Astrocyte of the cerebellum (primary cell): Measurements from ENCODE around the gene ATP12A.
A peak's percentile ranks its signal among the peaks of the same experiment; 100 is the strongest.

Source experiments
- DNase-seq: peaks from one replicate; pipeline ENCODE4 v3.0.0-alpha.2; 2011; ENCODE audit warnings: low read depth
- H3K4me3 ChIP-seq: 2 replicates; pipeline ENCODE4 v1.5.1; 2011; ENCODE audit warnings: mild to moderate bottlenecking, low read depth, low read length, moderate library complexity
- in situ Hi-C: cut with HindIII; loops from 2 replicates; pipeline ENCODE4 v1.10.0; 2017; ENCODE audit warnings: low sequenced_read_pairs
- TF ChIP-seq, protein P1 (sequence below): IDR thresholded peaks from 2 replicates; pipeline ENCODE4 v1.5.1; 2012; ENCODE audit warnings: low read length, low read depth, moderate library complexity, mild to moderate bottlenecking; ENCODE audit errors: missing control alignments

The ATP12A gene

DNA sequence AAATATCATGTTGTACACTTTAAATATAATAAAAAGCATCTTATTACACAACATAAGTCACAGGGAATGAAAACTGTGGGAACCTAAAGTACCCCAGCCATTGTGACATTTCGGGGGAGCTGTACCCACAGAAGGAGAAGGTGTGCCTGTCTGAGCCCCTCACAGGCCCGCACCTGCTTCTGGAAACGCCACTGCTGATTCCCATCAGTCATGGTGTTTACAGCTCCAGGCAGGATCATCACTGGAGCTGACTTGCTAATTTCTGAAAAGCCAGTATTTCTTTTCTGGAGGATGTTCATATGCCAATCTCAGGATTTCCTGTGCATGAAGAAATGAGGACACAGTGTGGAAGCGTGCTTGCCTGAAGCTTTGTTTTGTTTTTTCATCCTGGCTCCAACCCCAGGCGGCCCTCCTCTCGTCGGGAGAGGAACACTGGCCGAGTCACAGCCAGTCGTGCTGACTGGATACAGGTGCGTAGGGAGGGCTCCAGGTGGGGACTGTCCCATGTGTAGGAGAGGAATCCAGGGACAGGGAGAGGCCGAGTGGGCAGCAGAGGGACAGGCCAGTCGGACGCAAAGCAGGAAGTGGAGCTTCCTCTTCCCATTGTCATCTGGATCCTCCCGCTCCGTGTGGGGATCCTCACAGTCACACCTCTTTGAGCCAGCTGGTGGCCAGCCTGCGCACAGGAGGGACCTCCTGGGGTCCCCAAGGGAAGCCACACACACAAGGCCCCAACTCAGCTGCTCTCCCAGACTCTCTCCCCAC lies 4.2 kb upstream of the ATP12A start:
- H3K4me3 ChIP-seq, result no peak overlapping the region
- DNase-seq, result no peak
- TF ChIP-seq, protein P1, sequence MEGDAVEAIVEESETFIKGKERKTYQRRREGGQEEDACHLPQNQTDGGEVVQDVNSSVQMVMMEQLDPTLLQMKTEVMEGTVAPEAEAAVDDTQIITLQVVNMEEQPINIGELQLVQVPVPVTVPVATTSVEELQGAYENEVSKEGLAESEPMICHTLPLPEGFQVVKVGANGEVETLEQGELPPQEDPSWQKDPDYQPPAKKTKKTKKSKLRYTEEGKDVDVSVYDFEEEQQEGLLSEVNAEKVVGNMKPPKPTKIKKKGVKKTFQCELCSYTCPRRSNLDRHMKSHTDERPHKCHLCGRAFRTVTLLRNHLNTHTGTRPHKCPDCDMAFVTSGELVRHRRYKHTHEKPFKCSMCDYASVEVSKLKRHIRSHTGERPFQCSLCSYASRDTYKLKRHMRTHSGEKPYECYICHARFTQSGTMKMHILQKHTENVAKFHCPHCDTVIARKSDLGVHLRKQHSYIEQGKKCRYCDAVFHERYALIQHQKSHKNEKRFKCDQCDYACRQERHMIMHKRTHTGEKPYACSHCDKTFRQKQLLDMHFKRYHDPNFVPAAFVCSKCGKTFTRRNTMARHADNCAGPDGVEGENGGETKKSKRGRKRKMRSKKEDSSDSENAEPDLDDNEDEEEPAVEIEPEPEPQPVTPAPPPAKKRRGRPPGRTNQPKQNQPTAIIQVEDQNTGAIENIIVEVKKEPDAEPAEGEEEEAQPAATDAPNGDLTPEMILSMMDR, result no peak
- in situ Hi-C loops, result no loop called here

DNA sequence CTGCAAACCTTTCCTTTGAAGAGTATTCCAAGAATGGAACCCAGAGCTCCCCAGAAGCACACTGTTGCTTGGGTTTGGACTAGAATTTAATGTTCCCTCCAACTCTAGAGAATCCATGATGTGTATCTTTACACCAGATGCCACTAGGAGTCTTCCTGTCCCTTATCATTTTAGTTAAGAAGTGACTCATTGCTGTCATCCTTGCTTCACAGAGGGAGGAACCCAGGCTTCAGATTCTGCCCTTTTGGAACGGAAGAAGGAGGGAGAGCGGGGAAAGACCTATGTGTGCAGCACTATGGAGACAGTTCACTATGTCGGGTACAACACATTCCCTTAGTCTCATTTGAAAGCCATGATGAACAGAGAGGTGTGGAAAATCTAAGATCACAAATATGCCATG lies 2.1 kb upstream of the ATP12A start:
- no peak overlapping the region for H3K4me3 ChIP-seq
- DNase-seq, result no peak
- in situ Hi-C loops, result no loop called here
- TF ChIP-seq, protein P1, result no peak

DNA sequence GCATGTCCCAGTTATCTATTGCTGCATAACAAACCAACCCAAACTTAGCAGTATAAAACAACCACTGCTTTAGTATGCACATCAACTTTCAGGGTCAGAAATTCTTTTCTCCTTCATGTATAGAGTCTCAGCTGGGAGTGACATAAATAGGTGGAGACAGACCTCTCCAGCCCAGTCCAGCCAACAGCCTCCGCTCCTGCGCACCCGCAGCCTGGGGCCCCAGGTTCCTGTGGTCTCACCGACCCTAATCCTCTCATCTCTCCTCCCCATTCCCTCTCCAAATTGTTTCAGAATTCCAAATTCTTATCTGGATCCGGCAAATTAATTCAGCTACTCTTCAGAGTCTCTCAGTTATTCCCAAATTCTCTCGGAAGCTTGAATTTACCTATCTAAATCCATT lies 522 bp upstream of the ATP12A start:
- TF ChIP-seq, protein P1, result no peak
- in situ Hi-C loops, result no loop called here
- no peak overlapping the region for H3K4me3 ChIP-seq
- DNase-seq, result no peak

DNA sequence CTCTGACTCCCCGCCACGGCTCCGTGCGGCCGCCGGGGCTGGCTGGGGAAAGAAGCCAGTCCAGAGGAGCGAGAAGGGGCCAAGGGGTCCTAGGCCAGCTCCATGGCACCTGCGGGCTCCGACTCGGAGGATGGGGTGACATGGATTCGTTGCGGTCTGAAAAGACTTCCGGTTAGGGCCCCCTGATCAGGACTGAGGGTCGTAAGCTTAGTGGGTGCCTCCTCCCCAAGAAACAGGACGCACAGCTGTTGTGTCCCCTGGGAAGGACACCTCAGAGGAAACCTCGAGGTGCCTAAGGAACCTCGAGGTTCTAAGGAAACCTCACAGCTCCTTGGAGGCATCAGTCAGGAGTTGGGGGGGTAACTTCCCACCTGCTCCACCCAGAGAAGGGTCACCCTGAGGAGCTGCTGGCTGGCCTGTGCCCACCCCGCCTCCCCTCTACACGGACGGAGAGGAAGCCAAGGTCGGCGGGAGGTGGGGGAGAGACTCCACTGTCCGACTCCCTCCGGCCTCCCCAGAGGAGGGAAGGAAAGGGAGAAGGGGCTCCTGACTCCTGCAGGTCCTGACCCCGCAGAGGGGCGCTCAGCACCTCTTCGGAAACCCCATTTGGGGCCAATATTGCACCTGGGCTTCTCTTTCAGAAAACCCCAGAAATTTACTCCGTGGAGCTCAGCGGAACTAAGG lies 855 bp downstream of the ATP12A start:
- no peak for DNase-seq
- peak overlapping the region; percentile 36 for H3K4me3 ChIP-seq
- TF ChIP-seq, protein P1, result no peak
- in situ Hi-C loops, result no loop called here

DNA sequence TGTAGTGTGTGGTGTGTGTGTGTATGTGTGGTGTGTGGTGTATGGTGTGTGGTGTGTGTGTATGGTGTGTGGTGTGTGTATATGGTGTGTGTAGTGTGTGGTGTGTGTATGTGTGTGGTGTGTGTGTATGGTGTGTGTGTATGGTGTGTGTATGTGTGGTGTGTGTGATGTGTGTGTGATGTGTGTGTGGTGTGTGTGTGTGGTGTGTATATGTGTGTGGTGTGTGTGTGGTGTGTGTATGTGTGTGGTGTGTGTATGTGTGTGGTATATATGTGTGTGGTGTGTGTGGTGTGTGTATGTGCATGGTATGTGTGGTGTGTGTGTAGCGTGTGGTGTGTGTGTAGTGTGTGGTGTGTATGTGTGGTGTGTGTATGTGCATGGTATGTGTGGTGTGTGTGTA lies 1.7 kb downstream of the ATP12A start:
- DNase-seq, result no peak
- in situ Hi-C loops, result no loop called here
- TF ChIP-seq, protein P1, result no peak
- no peak overlapping the region for H3K4me3 ChIP-seq

DNA sequence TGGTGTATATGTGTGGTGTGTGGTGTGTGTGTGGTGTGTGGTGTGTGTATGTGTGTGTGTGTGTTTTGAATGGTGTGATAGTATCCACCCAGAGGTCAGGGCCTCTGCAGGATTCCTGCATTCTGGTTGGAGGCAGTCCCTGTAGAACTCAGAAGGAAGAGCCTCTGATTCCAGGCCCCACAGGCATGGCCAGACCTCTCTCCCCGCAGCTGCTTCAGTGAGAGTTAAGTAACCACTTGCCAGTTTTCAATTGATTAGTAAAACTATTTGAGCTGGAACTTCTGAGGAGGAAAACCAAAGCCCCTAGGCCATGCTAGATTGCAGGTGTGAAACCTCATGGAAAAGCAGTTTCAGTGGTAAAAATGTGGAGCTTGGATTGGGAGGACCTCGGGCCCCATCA lies 2.1 kb downstream of the ATP12A start:
- in situ Hi-C loops, result no loop called here
- DNase-seq, result no peak
- no peak overlapping the region for H3K4me3 ChIP-seq
- TF ChIP-seq, protein P1, result no peak
